Measurements from ENCODE around the gene FFAR4.

FFAR4 gene

DNA sequence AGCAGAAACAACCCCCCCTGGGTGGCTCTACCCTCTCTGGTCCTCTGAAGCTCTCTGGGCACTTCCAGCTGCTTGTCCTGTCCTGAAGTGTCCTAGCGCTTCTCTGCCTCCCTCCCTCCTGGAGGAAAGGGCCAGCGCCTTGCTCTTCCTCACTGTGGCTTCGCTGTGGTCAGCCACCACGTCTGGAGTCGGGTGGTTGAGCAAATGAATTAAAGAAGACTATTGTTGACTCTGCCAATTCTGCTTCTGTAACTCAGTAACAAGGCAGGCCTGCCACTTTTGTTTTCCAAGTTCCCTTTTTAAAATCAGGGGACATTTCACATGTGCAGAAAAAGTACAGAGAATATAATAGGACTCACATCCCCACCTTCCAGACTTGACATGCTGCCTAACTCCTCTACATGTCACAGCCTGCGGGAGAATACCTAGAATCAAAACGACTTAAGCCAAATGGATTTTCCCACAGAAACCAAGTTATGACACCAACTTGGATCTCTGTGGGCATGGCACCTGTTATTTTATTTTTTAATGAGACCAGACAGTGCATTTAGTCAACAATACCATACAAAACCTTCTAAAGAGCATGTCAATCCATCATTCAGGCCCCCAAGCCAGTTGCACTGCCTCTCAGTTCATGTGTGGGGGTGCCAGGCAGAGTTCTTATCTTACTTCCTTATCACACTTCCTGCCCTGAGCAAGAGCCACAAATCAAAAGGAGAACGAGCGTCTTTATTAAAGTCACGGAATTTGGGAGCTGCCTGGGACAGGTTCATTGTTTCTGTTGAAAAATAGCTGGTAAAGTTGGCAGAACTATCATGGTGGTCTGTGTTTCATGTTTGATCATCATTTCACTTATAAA lies 6.8 kb downstream of the FFAR4 start:
- no peak for DNase-seq

DNA sequence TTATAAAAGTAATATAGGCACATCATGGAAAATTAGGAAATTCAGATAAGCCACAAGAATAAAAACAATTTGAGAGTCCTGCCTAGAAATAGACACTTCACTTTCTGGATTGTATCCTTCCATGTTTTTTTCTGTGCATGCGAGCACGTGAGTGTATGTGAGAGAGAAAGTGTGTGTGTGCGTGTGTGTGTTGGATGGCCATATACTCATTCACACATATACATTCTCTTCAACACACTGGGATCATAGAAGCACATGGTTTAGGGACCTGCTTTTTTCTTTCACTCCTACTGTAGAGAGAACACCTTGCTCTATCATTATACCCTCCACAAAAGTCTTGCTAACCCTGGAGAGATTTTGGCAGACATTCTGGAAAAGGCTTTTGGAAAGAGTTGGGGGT lies 7.5 kb downstream of the FFAR4 start:
- no peak for DNase-seq

DNA sequence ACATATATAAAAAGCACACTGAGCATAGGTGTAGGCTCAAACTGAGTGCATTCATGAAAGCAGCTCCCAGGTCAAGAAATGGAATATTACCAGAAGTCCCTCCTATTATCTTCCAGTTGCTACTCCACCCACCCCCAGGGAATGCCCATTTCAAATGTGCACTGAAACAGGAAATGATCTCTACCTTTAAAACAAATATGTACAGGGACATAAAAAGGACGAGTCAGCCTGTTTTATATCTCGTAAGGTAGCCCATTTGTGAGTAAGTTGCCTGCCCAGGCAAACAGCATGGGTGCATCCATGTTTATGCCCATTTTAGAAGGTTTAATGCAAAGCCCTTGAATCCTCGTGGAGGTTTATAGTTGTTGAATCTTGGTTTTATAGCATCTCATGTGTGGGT lies 10.4 kb downstream of the FFAR4 start:
- DNase-seq = no peak

DNA sequence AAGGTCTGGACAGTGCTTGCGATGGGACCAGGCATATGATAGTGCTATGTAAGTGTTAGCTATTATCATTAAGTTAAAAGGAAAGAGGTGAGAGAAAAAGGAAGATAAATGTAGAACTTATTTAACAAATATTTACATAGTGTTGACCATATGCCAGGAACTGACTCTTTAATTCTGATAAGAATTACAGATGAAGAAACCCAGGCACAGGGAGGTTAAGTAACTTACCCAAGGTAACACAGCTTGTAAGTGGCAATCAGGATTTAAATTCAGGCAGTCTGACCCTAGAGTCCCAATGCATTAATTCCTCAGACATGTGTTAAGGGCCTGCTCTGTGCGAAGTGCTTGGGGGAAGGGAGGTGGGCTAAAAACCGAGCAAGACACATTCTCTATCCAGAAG lies 11.1 kb downstream of the FFAR4 start:
- no peak for DNase-seq

DNA sequence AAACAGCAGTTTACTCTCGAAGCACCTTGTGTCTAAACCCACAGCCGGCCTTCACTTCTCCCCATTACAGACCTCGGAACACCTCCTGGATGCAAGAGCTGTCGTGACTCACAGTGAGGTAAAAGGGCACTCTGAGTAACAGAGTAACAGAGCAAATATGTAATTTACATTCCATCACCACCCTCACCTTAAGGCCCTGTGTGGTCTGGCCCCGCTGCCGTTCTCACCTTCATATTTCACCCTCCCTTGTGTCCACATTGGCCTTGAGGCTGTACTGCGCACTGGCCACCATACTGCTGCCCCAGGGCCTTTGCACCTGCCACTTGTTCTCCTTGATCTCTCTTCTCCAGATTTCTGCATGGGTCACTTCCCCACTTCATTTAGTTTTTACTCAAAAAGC lies 12.6 kb downstream of the FFAR4 start:
- no peak for DNase-seq

DNA sequence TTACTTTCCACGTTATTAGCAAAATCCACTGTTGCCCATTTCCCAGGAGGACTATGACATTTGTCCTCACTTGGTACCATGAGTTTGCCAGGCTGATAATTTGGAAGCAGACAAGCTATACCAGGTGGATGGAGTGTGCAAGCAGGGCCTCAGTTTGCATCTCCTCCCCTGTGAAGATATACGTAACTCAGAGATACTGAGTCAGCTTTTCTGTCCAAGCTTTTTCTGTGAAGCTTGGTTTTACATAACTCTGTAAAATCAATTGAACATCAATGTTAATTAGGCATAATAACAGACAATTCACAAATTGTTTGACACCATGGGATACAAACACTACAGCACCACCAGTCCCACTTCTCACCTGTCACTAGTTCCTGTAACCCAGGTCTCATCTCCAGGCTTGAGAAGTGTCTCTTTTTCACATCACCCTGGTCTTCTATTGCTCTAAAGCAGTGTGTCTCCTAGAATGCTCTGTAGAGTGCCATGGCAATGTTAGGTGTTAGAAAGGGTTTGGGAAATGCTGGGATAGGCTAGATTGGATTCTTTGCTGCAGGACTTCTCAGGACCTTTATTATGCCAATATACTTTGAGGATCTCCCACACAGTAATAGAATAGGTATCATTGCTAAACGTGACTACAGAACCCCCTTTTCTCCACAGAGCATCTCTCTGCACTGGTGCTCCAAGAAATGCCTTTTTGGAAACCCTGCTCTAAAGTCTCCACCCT lies 13.7 kb downstream of the FFAR4 start:
- no peak for DNase-seq

DNA sequence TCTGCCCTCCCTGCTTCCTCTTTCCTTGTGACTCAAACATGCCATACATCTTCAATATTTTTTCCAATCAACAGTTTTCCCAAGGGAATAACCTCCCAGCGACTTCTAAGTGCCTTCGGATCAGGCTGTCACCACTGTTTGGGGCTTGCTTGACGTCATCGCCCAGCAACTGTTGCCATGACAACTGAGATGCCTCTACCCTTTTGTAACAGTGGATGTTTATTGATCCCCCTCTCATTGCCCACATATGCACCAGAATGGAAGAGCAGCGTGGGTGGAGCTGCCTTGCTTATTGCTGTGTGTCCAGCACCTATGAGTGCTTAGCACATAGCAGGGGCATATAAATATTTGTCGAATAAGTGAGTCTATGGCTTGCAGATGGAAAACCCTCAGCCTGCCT lies 14.4 kb downstream of the FFAR4 start:
- no peak for DNase-seq

DNA sequence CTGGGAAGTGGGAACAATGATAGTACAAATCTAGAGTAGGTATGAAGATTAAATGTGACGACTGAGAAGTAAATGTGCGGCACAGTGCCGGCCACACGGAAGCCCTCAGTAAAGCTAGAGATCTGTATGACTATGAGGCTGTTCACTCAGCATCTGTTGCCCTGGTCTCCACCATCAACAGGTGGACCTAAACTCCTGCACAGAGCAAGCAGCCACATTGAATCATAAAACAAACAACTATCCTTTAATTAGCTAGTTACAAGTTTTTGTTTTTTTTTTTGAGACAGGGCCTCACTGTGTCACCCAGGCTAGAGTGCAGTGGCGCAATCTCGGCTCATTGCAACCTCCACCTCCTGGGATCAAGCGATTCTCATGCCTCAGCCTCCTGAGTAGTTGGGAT lies 18.0 kb downstream of the FFAR4 start:
- no peak for DNase-seq

DNA sequence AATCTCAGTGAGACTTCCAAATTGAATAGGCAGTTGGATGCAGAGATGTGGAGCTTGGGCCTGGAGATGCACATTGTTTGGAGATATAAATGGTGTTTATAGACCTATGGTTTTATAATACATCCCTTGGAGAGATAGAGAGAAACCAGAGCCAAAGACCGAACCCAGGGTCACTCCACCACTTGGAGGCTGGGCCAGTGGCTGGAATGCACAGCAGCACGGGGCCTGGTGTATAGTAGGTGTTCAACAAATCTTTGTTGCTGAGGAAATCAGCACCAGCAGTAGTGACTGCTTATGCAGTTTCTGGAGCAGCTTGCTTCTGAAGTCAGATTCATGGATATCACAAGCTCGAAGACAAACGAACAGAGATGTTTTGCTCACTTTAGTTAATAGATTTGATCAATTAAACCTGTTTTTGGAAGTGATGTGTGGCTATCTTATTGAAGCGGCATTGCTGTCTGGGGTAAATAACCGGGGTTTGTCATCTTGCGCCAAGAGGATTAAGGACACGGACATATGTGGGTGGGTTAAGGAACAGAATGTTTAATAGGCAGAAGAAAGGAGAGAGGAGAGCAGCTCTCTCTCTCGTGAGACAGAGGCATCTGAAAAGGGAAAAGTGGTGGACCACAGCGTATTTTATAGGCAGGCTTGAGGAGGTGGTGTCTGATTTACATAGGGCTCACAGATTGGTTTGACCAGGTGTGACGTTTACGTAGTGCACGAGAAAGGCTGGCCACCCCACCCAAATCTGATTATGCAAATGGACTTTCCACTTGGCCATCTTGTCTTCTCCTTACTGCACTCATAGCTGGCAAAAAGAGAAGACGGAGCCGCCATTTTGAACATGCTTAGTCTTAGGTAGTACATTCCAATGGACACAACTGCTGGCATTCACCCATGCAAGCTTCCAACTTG lies 23.4 kb downstream of the FFAR4 start:
- no peak for DNase-seq

DNA sequence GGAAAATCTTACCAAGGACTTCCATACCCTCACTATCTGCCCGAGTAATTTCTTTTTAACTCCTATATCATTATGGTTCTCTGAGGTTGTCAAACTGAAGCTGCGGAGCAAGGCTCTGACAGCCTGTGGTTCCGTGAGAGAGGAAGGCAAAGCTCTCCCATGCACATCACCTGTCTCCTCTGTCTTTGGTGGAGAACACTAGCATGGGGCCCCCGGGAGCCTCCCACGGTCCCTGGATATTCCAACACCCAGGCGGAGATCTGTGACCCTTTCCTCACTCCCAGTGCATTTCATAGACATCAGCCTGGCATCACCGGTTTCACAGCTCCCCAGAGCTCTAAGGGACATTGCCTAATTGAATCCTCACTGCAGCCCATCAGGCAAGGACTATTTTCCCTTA lies 24.2 kb downstream of the FFAR4 start:
- no peak for DNase-seq

DNA sequence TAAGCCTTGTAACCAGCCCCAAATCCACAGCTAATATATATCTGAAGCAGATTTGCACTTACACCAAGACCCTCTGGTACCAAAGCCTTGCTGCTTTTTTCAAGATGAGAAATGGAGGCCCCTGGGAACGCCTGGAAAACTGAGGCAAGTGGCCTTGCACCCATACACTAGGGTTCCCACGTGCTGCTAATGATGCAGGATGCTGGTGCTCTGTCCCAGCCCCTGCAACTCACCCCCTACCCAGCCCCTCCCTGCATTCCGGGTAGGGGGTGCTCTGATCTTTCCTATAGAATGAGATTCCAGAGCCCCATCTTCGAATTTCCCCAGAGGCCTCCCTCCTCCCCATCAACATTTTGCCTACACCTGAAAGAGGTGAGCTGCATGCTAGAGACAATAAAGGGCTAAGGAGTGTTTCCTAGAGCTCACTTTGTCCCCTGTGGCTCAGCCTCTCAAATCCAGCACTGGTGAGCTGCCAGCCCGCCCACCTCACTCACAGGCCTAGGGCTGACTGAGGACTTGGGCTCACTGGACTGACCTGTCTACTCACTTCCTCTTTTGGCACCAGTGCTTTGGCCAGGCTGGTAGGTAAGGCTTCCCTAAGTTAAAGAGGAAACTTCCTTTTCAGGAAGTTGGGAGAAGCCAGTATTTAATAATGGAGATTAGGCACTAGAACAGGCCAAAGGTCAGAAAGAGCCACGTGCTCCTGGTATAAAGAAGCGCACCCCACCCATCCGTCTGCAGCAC lies 24.8 kb downstream of the FFAR4 start:
- DNase-seq = no peak

DNA sequence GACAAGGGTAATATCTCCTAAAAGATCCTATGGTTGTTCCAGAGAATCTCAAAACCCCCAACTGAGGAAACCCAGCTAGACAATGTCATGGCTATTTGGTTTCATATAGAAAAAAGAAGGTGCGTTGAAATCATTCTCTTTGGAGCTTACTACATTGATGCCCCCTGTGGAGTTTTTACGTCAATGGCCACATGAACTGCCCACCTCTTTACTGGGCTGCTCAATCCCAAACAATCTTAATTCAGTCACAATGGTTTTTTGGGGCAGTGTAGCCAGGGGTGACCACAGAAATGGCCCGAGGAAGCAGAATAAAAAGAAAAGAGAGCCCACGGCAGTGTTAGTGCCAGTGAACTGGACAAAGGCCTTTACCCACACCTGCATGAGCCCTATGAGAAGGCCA lies 26.8 kb downstream of the FFAR4 start:
- no peak for DNase-seq

DNA sequence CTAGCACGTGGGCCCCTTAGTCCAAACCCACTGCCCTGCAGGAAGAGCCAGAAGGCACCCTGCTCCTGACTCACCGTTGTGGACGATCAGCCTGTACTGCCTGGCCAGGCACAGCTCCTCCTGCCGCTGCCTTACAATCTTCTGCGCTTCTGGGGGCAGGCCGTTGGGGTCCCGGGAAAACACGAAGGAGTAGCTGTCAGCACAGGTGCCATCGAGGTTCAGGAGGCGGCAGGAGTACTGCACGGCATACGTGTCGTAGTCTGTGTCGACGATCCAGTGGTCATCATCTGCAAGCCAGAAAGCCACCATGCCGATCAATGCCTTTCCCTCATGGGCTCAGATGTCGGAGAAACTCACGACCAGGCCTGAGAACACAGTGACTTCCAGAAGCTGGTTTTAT lies 27.3 kb downstream of the FFAR4 start:
- no peak for DNase-seq

DNA sequence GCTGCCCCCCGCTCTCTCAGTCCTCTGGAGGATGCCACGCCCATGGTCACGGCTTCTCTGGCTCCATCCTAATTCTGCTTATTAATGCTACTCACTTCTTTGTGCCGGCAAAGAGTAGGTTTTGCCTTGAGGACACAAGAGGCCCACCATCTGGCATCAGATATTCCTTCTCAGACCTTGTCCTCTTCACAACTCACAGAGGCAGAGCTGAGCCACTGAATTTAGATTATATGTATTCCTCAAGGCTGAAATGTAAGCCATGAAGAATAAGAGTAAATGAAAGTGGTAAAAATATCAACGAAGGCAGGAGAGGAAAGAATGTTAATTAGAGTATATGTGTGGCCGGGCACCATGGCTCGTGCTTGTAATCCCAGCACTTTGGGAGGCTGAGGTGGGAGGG lies 28.1 kb downstream of the FFAR4 start:
- no peak for DNase-seq

DNA sequence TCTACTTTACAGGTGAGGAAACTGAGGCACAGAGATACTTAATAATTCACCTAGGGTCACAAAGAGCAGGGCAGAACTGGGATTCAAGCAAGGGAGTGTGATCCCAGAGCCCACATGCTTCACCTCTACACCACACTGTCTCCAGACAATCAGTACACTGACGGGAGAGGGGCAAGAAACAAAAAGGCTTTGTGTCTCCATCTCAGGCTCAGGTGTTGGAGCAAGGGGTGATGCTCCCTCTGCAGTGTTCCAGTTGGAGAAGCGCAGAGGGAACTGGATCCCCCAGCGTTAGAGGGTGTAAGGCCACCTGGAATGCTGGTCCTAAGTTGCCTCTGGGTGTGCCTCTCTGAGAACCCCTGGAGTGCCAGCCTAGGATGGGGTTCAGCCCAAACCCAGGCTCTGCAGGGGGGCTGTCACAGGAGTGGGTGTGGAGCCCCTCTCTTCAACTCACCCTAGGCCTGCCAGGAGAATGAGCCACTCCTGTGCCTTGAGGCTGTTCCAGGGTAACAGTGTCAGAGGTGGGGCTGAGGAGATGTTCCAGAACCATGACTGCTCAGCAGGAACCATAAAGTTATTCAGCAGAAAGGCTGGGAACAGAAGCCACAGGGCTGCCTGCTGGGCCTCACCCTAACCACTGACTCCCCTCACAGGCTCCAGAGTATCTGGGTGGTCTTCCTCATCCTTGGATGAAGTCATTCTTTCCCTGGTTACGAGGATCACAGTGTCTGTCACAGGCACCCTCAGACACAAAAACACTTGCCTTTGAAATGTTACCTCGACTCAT lies 29.1 kb downstream of the FFAR4 start:
- no peak for DNase-seq

DNA sequence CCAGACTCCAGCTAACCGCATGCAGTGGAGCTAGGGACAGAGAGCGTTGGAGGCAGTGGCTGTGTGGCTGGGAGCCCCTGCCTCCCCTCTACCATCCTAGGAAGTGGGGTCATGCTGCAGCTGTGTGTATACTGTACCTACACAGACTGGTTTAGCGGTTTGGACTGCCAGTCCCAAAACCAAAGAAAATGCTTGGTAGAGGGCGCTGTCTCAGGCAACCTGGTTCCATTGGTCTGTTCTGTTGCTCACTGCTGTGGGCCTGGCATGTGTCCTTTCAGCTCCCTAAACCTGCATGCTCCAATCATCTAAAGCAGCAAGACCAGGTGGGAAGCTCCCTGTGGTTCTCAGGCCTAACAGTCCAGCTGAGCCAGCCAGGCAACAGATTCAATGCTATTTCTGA lies 30.1 kb downstream of the FFAR4 start:
- no peak for DNase-seq

DNA sequence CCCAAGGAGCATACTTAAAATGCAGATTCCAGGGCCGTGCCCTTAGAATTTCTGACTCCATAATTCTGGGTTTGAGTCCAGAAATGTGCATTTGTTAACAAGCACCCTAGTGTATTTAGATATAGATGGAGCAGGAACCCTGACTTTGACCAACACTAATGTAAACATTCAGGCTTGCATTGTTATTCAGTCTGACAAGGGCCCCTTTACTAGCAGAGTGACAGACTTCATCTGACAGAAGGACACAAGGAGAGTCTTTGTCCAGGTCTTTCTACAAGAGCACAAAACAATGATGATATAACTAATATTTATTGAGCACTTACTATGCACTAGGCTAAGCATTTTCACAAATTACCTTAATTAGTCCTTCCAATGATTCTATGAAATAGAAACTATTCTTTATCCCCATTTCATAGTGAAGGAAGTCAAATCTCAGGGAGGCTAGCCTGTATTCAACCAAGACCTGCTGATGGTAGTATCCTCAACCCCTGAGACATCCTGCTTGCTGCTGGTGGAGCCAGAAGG lies 30.7 kb downstream of the FFAR4 start:
- no peak for DNase-seq

DNA sequence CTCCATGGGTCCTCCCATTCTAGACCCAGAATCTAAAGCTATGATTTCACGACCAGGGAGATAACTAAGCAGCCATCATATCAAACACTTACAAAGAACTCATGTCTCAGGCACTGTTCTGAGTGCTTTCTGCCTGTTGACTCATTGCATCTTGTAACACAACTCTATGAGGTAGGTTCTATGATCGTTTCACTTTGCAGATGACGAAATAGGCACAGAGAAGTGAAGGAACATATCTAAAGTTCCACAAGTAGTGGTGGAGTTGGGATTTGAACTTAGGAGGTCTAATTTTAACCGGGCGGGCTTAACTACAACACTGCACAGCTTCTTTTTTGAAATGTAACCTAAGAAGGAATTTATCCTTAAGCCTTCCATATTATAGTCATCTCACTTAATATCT lies 31.7 kb downstream of the FFAR4 start:
- no peak for DNase-seq

DNA sequence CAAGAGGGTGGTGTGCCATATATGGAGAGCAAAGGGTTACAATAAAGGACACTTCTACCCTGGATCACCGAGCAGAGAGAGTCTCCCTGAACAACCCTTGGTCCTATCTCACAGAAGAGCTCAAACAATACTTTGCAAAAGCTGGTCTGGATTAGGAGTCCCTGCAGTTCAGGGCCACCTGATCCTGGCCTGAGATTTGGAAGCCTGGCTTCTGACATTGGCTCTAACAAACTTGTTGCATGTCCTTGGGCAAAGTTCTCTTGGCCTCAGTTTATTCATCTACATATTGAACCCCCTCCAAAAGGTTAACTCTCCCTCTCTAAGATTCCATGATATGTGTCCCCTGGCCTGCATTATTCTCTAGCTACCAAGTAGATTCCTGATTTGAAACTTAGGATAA lies 32.9 kb downstream of the FFAR4 start:
- no peak for DNase-seq

DNA sequence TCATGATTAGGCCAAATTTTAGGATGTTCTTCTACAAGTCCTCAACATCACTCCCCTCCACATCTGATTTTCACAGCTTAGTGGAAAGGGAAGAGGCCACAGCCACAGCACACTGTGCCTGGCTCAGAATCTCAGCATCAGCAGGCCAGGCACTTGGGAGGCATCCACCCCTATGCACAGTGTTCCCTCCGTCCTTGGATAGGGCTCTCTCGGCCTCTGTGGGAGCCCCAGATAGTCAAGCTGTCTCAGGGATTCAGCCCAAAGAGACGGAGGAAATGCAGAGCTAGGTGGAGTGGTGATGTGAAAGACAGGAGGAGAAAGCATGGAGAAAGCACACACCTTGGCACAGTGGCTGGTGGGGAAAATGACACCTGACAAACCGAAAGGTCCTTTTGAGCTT lies 33.3 kb downstream of the FFAR4 start:
- DNase-seq = no peak

DNA sequence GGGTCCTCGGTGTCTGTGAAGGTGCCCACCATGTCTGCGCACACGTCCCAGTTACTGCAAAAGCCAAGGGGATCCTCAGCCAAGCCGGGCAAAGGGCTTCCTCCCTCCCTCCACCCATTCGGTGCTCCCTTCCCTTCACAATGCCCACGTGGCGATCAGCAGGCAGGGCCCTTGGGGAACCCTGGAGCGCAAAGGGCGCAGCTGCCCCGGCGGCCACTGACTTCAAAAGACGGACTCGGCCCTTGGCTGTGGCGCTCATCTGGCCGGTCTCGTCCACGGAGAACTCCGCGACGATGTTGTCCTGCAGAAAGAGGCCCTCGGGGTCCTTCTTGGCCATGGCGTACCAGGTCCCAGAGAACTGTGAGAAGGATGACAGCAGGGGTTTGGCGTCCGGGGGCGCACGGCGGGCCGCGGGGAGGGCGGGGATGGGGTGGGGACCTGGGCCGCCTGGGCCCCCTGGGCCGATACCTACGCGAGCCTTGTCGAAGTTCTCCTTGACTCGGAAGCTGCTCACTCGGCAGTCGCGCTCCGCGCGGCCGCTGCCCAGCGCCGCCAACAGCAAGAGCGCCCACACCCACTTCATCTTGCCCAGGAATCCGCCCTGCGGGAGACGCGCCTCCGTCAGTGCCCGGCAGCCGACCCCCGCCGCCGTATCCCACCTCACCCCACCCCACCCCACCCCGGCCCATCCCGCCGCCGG lies 34.1 kb downstream of the FFAR4 start:
- no peak for DNase-seq

Data from kidney glomerular epithelial cell (primary cell).